ENCODE results near the gene SMOC1. TPM values are rescaled to one million over a fixed set of nuclear protein-coding genes. Genes with fewer than 3 reads are reported as not detected.

Gene SMOC1
- total RNA-seq, 1 donor from 2014 or later = not detected

DNA sequence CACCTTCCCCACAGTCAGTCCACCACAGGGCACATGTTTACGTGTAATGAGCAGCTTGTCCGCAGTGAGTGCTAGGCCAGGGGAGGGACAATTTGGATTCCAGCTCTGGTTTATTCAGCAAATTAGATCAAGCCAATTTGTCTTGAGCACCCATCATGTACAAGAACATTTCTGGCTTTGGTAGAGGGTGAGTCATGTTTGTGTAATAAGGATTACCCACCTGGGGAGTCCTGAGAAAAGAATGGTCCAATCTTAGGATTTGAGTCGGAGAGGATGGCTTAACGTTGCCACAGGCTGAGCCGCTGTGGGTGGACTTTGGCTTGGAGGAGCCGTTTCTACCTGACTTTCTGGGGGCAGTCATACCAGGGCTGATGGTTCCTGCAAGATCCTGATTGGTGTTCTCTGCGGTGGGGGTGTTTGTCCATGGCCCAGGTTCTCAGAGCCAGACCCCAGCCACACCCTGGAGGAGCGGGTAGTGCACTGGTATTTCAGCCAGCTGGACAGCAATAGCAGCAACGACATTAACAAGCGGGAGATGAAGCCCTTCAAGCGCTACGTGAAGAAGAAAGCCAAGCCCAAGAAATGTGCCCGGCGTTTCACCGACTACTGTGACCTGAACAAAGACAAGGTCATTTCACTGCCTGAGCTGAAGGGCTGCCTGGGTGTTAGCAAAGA, 143.7 kb downstream of the SMOC1 start:
- H3K9me3 Mint-ChIP-seq = no peaks in the 10 kb centered on the region
- H3K4me3 Mint-ChIP-seq = no peak overlapping the region
- intact Hi-C loops (cut with micrococcal nuclease) = no loop called here
- TF ChIP-seq, protein P1, sequence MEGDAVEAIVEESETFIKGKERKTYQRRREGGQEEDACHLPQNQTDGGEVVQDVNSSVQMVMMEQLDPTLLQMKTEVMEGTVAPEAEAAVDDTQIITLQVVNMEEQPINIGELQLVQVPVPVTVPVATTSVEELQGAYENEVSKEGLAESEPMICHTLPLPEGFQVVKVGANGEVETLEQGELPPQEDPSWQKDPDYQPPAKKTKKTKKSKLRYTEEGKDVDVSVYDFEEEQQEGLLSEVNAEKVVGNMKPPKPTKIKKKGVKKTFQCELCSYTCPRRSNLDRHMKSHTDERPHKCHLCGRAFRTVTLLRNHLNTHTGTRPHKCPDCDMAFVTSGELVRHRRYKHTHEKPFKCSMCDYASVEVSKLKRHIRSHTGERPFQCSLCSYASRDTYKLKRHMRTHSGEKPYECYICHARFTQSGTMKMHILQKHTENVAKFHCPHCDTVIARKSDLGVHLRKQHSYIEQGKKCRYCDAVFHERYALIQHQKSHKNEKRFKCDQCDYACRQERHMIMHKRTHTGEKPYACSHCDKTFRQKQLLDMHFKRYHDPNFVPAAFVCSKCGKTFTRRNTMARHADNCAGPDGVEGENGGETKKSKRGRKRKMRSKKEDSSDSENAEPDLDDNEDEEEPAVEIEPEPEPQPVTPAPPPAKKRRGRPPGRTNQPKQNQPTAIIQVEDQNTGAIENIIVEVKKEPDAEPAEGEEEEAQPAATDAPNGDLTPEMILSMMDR (IDR thresholded peaks at IDR 0.05) = no peak
- CTCF ChIA-PET = no interaction called here
- no peaks in the 10 kb centered on the region for H3K27me3 Mint-ChIP-seq
- peaks cover 8% of the 10 kb centered on the region for H3K4me1 Mint-ChIP-seq
- H3K27ac Mint-ChIP-seq = no peak overlapping the region
- ATAC-seq (ENCODE audit: low read depth) (no peak), DNase-seq (no peak)
- POLR2A ChIA-PET = no interaction called here
- no peaks in the 10 kb centered on the region for H3K36me3 Mint-ChIP-seq (ENCODE audit: low read depth)

DNA sequence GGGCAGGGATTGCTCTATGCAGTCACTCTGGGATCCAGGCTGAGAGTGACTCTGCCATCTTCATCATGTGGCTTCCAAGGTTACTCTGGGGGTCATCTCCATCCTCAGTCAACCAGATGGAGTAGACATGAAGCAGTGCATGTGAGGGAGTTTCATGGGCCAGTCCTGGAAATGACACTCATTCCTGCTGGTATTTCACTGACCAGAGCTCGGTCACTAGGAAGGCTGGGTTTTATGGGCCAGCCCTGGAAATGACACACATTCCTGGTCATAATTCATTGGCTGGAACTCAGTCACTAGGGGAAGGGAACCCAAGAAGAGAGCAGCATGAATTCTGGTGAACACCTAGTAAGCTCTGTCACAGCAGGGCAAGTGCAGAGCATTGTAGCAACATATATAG, 144.7 kb downstream of the SMOC1 start:
- peaks cover 2% of the 10 kb centered on the region for H3K4me1 Mint-ChIP-seq
- CTCF ChIA-PET = interaction anchor here (1.5 kb wide), 1 partner anchor 205 kb away, joined by 3 read pairs; no protein-coding TSS in a partner anchor
- DNase-seq = no peak
- H3K27me3 Mint-ChIP-seq = peaks cover 2% of the 10 kb centered on the region
- no peak overlapping the region for H3K4me3 Mint-ChIP-seq
- ATAC-seq (ENCODE audit: low read depth) = no peak
- no peaks in the 10 kb centered on the region for H3K9me3 Mint-ChIP-seq
- POLR2A ChIA-PET = no interaction called here
- intact Hi-C loops (cut with micrococcal nuclease) = no loop called here
- no peak overlapping the region for H3K27ac Mint-ChIP-seq
- TF ChIP-seq, protein P1 (IDR thresholded peaks at IDR 0.05) = no peak
- no peaks in the 10 kb centered on the region for H3K36me3 Mint-ChIP-seq (ENCODE audit: low read depth)

DNA sequence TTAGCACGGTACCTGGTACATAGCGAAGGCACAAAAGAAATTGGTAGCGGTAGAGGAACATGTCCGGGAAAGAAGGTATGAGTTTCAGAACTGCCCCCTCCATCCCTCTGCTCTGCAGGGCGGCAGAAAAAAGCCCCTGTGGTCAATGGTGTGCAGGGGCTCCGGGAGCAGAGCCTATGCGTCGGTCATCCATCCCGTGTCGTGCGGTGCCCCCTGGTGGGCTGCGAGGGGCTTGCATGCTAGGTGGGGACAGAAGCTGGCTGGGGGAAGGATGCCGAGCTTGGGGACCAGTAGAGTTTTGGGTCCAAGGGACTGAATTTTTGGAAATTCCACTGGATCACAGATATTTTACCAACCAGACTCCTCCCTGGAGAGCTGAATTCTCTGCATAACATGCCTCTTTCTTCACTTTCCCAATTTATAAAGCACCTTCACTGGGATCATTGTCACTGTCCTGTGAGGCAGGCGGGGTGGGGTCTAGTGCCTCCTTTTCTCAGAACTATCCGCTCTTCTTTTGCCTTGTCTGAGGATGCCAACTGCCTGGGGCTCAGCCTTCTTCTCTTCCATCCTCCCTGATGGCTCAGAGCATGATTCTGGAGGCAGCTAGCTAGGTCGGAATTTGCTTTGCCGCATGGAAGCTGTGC, 148.7 kb downstream of the SMOC1 start:
- TF ChIP-seq, protein P1 (IDR thresholded peaks at IDR 0.05) = peak; percentile 19
- Mint-ChIP-seq H3K4me1 (no peaks in the 10 kb centered on the region), H3K36me3 (ENCODE audit: low read depth) (no peaks in the 10 kb centered on the region), H3K4me3 (no peak overlapping the region), H3K9me3 (no peaks in the 10 kb centered on the region), H3K27me3 (peaks cover 4% of the 10 kb centered on the region), H3K27ac (no peak overlapping the region)
- ChIA-PET POLR2A (no interaction called here), CTCF (interaction anchor here (0.6 to 2.1 kb wide), 10 partner anchors 8 to 552 kb away, joined by 3 to 24 read pairs (median 4); no protein-coding TSS in a partner anchor)
- ATAC-seq (ENCODE audit: low read depth) = peak; percentile 47
- peak; percentile 55 for DNase-seq
- intact Hi-C loops (cut with micrococcal nuclease) = loop anchor here (1.0 to 2.0 kb wide), 2 partner anchors 210 to 443 kb away; no protein-coding TSS in a partner anchor

- ChIA-PET POLR2A (no interaction called here), CTCF (interaction anchor here (0.9 kb wide), 1 partner anchor 10 kb away, joined by 5 read pairs; no protein-coding TSS in a partner anchor)
- DNase-seq = no peak
- Mint-ChIP-seq H3K4me3 (no peak overlapping the region), H3K27me3 (peaks cover 6% of the 10 kb centered on the region), H3K27ac (no peak overlapping the region), H3K4me1 (no peaks in the 10 kb centered on the region), H3K36me3 (ENCODE audit: low read depth) (no peaks in the 10 kb centered on the region), H3K9me3 (no peaks in the 10 kb centered on the region)
- TF ChIP-seq, protein P1 (IDR thresholded peaks at IDR 0.05) = no peak
- intact Hi-C loops (cut with micrococcal nuclease) = no loop called here
- no peak for ATAC-seq (ENCODE audit: low read depth)
Measured at GRCh38 chr14:70029296-70030132, 150.3 kb downstream of the SMOC1 start.

GRCh38 chr14:70032016-70032415, 152.8 kb downstream of the SMOC1 start:
- no peaks in the 10 kb centered on the region for H3K9me3 Mint-ChIP-seq
- H3K4me3 Mint-ChIP-seq = no peak overlapping the region
- no peaks in the 10 kb centered on the region for H3K36me3 Mint-ChIP-seq (ENCODE audit: low read depth)
- peaks cover 6% of the 10 kb centered on the region for H3K27me3 Mint-ChIP-seq
- TF ChIP-seq, protein P1 (IDR thresholded peaks at IDR 0.05) = no peak
- intact Hi-C loops (cut with micrococcal nuclease) = no loop called here
- ATAC-seq (ENCODE audit: low read depth) = no peak
- no peaks in the 10 kb centered on the region for H3K4me1 Mint-ChIP-seq
- CTCF ChIA-PET = no interaction called here
- POLR2A ChIA-PET = no interaction called here
- H3K27ac Mint-ChIP-seq = no peak overlapping the region
- no peak for DNase-seq

Measured in activated B cell treated with CpG ODN at 0.5 μM for 24 hours (primary cell).